Esophagus muscularis mucosa (tissue), 4 donors: ENCODE measurements around the gene NDC80.

Experiments
- EP300 ChIP-seq: sonication (generic); formaldehyde crosslinking; IDR thresholded peaks from one replicate; pipeline ENCODE4 v1.6.1; 2017; ENCODE audit warnings: antibody characterized with exemption
- POLR2A ChIP-seq: fragments of 450-650 bp; IDR thresholded peaks from one replicate; pipeline ENCODE4 v1.6.1; 2017; ENCODE audit warnings: antibody characterized with exemption, moderate library complexity, mild to moderate bottlenecking, low read depth
- POLR2AphosphoS5 ChIP-seq, 2 donors: sonication (generic); formaldehyde crosslinking; IDR thresholded peaks; one replicate each; pipeline ENCODE4 v1.6.1; 2017; ENCODE audit warnings: antibody characterized with exemption in 2 of 2
- TF ChIP-seq, protein P1 (sequence below), 3 experiments: fragments of 200-600 bp in 2 of 3; fragments of 450-650 bp in 1 of 3; sonication (generic) in 2 of 3; IDR thresholded peaks; one replicate each; pipeline ENCODE4 v1.5.1; 2017 to 2019; ENCODE audit warnings: antibody characterized with exemption in 3 of 3, mild to moderate bottlenecking in 2 of 3, moderate library complexity in 1 of 3

- TF ChIP-seq POLR2A (no peak), POLR2AphosphoS5 (IDR thresholded peaks at IDR 0.05) (no peak), EP300 (no peak)
- TF ChIP-seq, protein P1, sequence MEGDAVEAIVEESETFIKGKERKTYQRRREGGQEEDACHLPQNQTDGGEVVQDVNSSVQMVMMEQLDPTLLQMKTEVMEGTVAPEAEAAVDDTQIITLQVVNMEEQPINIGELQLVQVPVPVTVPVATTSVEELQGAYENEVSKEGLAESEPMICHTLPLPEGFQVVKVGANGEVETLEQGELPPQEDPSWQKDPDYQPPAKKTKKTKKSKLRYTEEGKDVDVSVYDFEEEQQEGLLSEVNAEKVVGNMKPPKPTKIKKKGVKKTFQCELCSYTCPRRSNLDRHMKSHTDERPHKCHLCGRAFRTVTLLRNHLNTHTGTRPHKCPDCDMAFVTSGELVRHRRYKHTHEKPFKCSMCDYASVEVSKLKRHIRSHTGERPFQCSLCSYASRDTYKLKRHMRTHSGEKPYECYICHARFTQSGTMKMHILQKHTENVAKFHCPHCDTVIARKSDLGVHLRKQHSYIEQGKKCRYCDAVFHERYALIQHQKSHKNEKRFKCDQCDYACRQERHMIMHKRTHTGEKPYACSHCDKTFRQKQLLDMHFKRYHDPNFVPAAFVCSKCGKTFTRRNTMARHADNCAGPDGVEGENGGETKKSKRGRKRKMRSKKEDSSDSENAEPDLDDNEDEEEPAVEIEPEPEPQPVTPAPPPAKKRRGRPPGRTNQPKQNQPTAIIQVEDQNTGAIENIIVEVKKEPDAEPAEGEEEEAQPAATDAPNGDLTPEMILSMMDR (IDR thresholded peaks at IDR 0.05), result no peak
These were observed 34.1 kb upstream of the NDC80 start for GRCh38 chr18:2537296-2537695.
